TTC549 (cell line): ENCODE results near the gene GPR157.

Source experiments
- FAIRE-seq: peaks from 2 replicates; lab custom pipeline; 2012; peaks lifted over from hg19 to GRCh38; lab: Jason Lieb, UNC

Gene GPR157

DNA sequence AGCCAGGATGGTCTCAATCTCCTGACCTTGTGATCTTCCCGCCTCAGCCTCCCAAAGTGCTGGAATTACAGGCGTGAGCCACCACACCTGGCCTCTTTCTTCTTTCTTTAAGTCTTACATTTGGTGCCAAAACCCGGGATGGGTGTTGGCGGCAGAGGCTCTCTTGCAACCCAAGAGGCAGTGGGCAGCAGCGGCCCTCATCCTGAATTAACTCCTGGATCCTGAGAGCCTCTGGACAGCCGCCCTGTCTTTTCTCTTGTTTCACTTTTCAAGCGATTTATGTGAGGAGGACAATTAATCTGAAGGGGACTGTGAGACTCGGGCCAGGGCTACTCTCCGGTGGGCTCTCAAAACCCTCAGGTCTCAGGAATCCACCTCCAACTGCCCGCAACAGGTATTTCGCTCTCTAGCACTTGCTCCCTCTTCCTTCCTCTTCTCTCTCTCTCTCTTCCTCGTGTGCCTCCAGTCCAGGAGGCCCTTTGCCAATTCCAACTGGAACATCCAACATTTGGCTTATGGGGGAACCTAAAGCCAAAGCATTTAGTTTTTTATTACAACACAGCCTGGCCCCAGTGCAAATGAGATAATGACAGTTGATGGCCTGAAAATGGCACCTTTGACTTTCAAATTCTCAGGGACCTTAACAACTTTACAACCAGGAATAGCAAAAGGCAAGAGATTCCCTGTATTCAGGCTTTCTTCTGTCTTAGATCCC lies 41.3 kb downstream of the GPR157 start:
- no peak for FAIRE-seq

DNA sequence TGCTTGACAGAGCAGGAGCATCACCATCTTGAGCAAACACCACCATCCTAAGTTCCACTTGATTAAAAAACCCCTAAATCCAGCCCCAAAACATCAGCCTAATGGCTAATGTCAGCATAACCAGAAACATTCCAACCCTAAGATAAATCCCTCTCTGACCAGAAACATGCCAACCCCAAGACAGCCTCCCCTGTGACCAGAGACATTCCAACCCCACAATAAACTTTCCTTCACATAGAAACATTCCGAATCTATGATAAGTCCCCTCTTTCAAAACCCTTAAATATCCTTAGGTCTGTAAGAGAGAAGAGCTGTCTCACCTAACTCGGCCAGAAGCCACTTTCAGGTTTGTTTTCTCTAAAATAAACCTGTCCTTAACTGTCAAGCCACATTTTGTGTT lies 42.1 kb downstream of the GPR157 start:
- FAIRE-seq, result no peak

DNA sequence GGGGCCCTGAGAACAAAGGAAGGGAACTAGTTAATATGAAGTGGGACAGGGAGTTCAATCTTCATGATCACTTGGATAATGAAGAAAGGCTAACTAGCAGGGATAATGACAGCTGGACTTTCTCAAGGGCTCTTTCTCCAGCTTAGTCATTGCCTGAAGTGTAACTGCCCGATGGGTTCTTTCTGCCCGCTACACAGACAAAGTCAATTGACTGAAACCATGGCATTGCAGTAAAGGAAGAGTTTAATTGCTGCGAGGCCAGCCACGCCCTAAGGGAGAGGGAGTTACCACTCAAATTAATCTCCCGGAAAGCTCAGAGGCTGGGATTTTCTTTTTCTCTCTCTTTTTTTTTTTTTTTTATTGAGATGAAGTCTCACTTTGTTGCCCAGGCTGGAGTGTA lies 42.9 kb downstream of the GPR157 start:
- no peak for FAIRE-seq

DNA sequence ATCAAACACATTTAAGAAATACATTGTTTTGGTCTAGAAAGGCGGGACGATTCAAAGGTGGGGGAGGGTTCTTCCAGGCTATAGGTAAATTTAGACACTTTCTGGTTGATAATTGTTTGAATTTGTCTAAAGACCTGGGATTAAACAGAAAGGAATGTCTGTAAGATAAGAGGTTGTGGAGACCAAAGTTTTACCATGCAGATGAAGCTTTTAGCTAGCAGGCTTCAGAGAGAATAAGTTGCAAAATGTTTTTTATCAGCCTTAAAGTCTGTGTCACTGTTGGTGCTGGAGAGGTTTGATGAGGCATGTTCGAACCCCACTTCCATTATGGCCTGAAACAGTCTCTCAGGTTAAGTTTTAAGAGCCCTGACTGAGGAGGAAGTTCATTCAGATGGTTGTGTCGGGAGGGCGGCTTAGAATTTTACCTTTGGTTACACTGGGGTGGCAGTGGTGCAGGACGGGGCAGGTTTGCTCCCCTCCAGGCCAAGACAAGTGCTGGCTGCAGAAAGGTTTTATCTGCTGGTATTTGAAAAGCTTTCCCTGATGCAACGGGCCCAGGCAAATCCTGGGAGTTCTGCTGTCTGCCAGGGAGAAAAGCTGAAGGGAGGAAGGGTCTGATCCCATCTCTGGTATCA lies 43.5 kb downstream of the GPR157 start:
- no peak for FAIRE-seq

- no peak for FAIRE-seq
Measured at GRCh38 chr1:9084906-9085305, 44.0 kb downstream of the GPR157 start.

DNA sequence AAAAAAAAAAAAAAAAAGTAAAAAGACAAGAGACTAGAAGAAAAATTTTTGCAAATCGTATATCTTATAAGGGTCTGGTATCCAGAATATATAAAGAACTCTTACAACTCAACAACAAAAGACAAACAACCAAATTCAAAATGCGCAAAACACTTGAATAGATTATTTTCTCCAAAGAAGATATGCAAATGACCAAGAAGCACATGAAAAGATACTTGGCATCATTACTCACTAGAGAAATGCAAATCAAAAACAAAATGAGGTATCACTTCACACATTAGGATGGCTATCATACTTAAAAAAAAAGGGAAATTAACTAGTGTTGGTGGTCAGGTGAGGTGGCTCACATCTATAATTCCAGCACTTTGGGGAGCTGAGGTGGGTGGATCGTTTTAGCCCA lies 47.4 kb downstream of the GPR157 start:
- FAIRE-seq, result no peak

DNA sequence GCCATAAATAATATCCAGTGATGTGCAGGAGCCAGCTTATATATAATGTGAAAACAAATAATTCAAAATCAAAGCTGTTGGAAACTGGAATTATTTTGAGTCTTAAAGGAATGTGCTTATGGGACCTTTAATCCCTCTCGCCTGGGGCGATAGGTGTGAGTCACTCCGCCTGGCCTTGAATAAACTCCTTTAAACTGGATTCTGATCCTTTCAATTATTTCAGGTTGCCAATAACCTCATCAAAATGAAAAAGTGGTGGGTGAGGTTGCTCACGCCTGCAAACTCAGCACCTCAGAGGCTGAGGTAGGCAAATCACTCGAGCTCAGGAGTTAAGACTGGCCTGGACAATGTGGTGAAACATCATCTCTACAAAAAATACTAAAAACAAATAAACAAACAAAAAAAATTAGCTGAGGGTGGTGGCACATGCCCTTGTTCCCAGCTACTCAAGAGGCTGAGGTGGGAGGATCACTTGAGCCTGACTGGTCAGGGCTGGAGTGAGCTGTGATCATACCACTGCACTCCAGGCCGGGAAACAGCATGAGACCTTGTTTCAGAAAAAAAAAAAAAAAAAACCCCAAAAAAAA lies 48.1 kb downstream of the GPR157 start:
- FAIRE-seq, result no peak

GRCh38 chr1:9079988-9080704 lies 48.8 kb downstream of the GPR157 start:
- FAIRE-seq, result no peak

DNA sequence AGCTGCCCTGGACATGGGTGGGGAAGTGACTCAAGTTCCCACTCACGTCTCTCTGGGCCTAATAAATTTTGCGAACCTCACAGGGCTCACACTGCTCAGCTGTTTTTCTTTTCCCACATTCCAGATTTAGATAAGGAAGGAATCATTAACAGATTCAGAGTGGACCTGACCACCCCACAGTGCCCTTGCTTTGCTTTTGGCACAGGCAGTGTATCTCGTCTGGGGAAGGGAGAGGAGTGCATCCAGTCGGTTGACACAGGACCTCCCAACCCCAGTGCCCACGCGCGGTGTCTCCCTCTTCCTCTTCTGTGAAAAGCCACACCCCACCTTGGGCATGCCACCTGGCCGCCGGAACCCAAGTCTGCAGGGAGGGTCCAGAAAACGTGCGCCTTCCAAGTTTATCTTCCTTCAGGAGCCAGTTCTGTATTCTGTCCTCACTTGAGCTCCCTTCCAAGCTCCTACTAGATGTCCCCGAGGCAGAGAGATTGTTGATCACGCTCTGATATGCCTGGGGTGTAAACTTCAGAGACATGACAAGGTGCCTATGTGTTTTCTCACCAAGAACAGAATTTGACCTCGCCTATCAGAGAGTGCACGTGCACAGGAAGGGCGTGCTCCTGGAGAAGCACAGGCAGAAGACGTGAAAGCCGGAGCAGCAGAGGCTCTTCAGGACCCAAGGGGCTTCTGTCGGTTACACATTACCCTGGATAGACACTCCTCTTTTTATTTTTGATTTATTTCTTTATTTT lies 50.0 kb downstream of the GPR157 start:
- FAIRE-seq, result no peak

DNA sequence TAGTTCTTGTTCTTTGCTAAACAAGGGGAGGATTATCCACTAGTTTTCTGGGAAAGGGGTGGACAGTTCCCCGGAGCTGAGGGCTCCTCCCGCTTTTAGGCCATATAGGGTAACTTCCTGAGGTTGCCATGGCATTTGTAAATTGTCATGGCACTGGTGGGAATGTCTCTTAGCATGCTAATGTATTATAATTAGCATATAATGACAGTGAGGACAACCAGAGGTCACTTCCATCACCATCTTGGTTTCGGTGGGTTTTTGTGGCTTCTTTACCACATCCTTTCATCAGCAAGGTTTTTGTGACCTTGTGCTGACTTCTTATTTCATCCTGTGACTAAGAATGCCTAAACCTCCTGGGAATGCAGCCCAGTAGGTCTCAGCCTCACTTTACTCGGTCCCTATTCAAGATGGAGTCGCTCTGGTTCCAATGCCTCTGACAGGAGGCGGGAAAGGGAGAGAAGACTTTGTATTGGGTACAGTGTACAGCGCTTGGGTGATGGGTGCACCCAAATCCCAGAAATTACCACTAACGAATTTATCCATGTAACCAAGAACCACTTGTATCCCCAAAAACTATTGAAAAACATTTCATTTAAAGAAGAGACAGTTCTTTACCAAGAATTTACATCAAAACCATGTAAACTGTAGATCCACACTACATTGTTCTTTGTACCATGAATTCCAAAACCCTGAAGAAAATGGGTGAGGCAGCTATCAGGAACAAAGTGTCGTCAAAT lies 50.7 kb downstream of the GPR157 start:
- no peak for FAIRE-seq

- FAIRE-seq, result no peak
Measured at GRCh38 chr1:9075022-9075421, 53.9 kb downstream of the GPR157 start.

DNA sequence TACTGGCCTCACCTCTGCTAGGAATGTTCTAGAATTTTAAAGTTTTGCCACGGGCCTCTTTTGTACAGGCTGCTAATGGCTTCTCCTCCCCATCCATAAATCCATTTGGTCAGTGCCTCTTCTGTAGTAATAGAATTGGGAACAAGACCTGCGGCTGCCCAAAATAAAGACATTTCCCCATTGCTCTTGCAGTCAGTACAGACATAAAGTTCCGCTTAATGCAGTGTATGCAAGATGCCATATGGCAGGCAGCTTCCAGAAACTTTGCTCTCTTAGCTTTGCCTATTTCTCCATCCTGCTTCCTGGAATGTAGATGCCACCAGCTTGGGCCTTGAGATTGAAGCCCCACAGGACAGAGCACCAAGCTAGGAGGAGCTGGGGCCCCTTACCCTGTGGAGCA lies 55.8 kb downstream of the GPR157 start:
- no peak for FAIRE-seq

GRCh38 chr1:9071554-9072235 lies 57.2 kb downstream of the GPR157 start:
- no peak for FAIRE-seq

GRCh38 chr1:9070486-9070885 lies 58.4 kb downstream of the GPR157 start:
- FAIRE-seq, result no peak

DNA sequence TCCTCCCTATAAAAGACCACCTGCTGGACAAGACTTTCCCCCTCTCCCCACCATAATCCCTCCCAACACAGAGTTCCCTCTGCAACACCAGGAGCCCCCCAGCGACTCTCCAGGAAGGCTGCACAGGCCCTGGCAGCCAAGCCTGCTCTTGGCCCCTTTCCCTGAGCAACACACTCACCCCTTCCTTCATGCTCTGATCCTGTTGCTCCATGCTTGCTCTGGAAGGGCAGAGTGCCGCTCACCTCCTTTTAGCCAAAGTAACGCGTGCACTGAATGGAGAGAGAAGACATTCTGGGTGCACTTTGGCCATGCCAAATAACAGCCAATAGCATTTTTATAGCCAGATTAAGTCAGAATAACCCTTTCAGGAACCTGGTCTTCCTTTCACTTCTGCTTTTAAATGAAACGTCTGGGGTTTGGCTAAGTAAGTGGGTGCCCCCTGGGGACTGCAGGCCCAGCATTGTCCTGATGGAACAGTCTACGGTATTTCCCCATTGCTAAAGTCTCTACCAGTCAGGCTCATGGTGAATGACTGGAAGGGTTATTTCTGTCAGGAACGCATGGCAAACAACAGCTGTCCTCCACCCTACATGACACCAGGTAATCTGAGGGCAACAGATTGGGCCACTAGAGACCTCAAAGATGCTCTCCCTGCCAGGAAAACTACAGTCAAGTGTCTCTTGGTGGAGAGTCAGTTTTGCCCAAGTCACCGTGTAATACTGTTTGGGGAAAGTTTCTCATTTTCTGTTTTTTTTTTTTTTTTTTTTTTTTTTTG lies 59.4 kb downstream of the GPR157 start, which contains the start of gene SLC2A5:
Gene SLC2A5, minus strand, starts transcription at position 310 of the 775 bp plus-strand sequence. Its CDS starts 99 bp downstream, at position 211.
- no peak for FAIRE-seq

- FAIRE-seq, result no peak
Measured at GRCh38 chr1:9068981-9069325, 59.9 kb downstream of the GPR157 start.

GRCh38 chr1:9066945-9067807 lies 61.7 kb downstream of the GPR157 start:
- FAIRE-seq, result no peak

- no peak for FAIRE-seq
Measured at GRCh38 chr1:9065213-9065751, 63.6 kb downstream of the GPR157 start.

DNA sequence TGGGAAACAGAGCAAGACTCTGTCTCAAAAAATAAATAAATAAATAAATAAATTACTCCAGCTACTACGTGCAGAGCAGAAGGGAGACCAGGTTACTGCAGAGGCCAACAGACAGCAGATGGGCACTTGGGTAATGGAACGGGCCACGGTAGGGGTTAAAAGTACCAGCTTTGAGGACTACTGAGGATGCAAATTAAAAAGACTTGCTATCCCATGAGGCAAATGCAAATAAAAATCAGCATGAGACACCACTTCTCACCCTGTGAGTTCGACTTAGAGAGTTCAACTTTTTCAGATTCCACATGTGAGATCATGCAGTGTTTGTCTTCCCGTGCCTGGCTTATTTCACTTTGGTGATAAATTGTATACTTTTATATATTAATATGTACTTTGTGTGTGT lies 66.1 kb downstream of the GPR157 start:
- no peak for FAIRE-seq
